MM.1S (cell line): ENCODE measurements around the gene NFKBIA.

Source experiments
- DNase-seq: peaks from one replicate; pipeline ENCODE4 v3.0.0-alpha.2; 2015
- H2AFZ ChIP-seq: fragments of 300-600 bp; sonication (generic); 2 replicates; pipeline ENCODE4 v1.6.0; 2016; ENCODE audit warnings: antibody characterized with exemption, low read length
- H3F3A ChIP-seq: fragments of 300-600 bp; sonication (generic); 2 replicates; pipeline ENCODE4 v1.6.1; 2016; ENCODE audit warnings: mild to moderate bottlenecking, antibody characterized with exemption, low read length, moderate library complexity, mixed read lengths; ENCODE audit not compliant: insufficient read depth
- H3K27ac ChIP-seq: fragments of 300-600 bp; sonication (generic); 2 replicates; pipeline ENCODE4 v1.5.1; 2016; ENCODE audit warnings: mild to moderate bottlenecking, low read length
- H3K27me3 ChIP-seq: fragments of 300-600 bp; sonication (generic); replicated peaks from 2 replicates; pipeline ENCODE4 v1.6.0; 2016; ENCODE audit warnings: low read length; ENCODE audit not compliant: insufficient read depth
- H3K36me3 ChIP-seq: fragments of 300-600 bp; sonication (generic); replicated peaks from 2 replicates; pipeline ENCODE4 v1.6.1; 2016; ENCODE audit warnings: mild to moderate bottlenecking, low read length, mixed read lengths; ENCODE audit not compliant: insufficient read depth
- H3K4me1 ChIP-seq: fragments of 300-600 bp; sonication (generic); 2 replicates; pipeline ENCODE4 v1.6.1; 2016; ENCODE audit warnings: low read length, mixed read lengths
- H3K4me2 ChIP-seq: fragments of 300-600 bp; sonication (generic); 2 replicates; pipeline ENCODE4 v1.6.0; 2016; ENCODE audit warnings: low read depth, low read length
- H3K4me3 ChIP-seq: fragments of 300-600 bp; sonication (generic); 2 replicates; pipeline ENCODE4 v1.5.1; 2016; ENCODE audit warnings: low read length, mixed read lengths
- H3K79me2 ChIP-seq: fragments of 300-600 bp; sonication (generic); 2 replicates; pipeline ENCODE4 v1.6.1; 2016; ENCODE audit warnings: mixed run types, low read length, mixed read lengths
- H3K9ac ChIP-seq: fragments of 300-600 bp; sonication (generic); 2 replicates; pipeline ENCODE4 v1.6.1; 2016; ENCODE audit warnings: low read length, mixed read lengths
- H3K9me2 ChIP-seq: fragments of 300-600 bp; sonication (generic); replicated peaks from 2 replicates; pipeline ENCODE4 v1.6.1; 2016; ENCODE audit warnings: mild to moderate bottlenecking, low read length, mixed read lengths; ENCODE audit not compliant: insufficient read depth
- H3K9me3 ChIP-seq: fragments of 300-600 bp; sonication (generic); replicated peaks from 2 replicates; pipeline ENCODE4 v1.6.1; 2016; ENCODE audit warnings: mild to moderate bottlenecking, low read length, mixed read lengths; ENCODE audit not compliant: insufficient read depth
- H4K20me1 ChIP-seq: fragments of 300-600 bp; sonication (generic); 2 replicates; pipeline ENCODE4 v1.6.1; 2016; ENCODE audit warnings: mild to moderate bottlenecking, low read length, moderate library complexity, mixed read lengths; ENCODE audit not compliant: insufficient read depth
- CTCF ChIP-seq: fragments of 300-600 bp; sonication (generic); IDR thresholded peaks from 2 replicates; pipeline ENCODE4 v1.5.1; 2016; ENCODE audit warnings: antibody characterized with exemption, low read length, mixed read lengths
- EZH2 ChIP-seq: fragments of 300-600 bp; sonication (generic); optimal IDR thresholded peaks from 2 replicates; pipeline ENCODE3; 2017; ENCODE audit warnings: low read depth, mild to moderate bottlenecking, antibody characterized with exemption, low read length, mixed read lengths
- EZH2phosphoT487 ChIP-seq: fragments of 300-600 bp; sonication (generic); IDR thresholded peaks from 2 replicates; pipeline ENCODE4 v1.6.1; 2018; ENCODE audit warnings: antibody characterized with exemption, low read length

The NFKBIA gene

GRCh38 chr14:35418093-35418492, 13.5 kb upstream of the NFKBIA start:
- H3K36me3 ChIP-seq = no peaks in the 10 kb centered on the region
- peaks cover 22% of the 10 kb centered on the region for H3K4me1 ChIP-seq
- no peak overlapping the region for H3K27ac ChIP-seq
- H3K9ac ChIP-seq = no peak overlapping the region
- no peak for DNase-seq
- no peak overlapping the region for H3K4me3 ChIP-seq
- no peaks in the 10 kb centered on the region for H3K27me3 ChIP-seq
- H3K9me2 ChIP-seq = no peaks in the 10 kb centered on the region
- no peak overlapping the region for H3K4me2 ChIP-seq
- H3K79me2 ChIP-seq = no peaks in the 10 kb centered on the region
- H3K9me3 ChIP-seq = no peaks in the 10 kb centered on the region
- H4K20me1 ChIP-seq = no peaks in the 10 kb centered on the region
- peaks cover 11% of the 10 kb centered on the region for H3F3A ChIP-seq
- H2AFZ ChIP-seq = no peak overlapping the region
- TF ChIP-seq EZH2phosphoT487 = no peak
- TF ChIP-seq EZH2 = no peak
- TF ChIP-seq CTCF = no peak

GRCh38 chr14:35416108-35416750, 11.7 kb upstream of the NFKBIA start:
- Histone ChIP-seq H3K4me2 (peak overlapping the region; percentile 39; the same call in 1 of the 2 replicates), H3K9me2 (no peaks in the 10 kb centered on the region), H3F3A (peaks cover 11% of the 10 kb centered on the region), H3K9ac (no peak overlapping the region), H3K9me3 (no peaks in the 10 kb centered on the region), H3K27me3 (no peaks in the 10 kb centered on the region), H3K79me2 (no peaks in the 10 kb centered on the region), H3K4me1 (peaks cover 24% of the 10 kb centered on the region), H2AFZ (no peak overlapping the region), H3K36me3 (no peaks in the 10 kb centered on the region), H3K27ac (peak overlapping the region; percentile 64; the same call in 1 of the 2 replicates), H3K4me3 (no peak overlapping the region; the same call in 1 of the 2 replicates), H4K20me1 (no peaks in the 10 kb centered on the region)
- no peak for TF ChIP-seq EZH2
- no peak for TF ChIP-seq EZH2phosphoT487
- no peak for TF ChIP-seq CTCF
- peak; percentile 65 for DNase-seq

- no peaks in the 10 kb centered on the region for H3K27me3 ChIP-seq
- H3K4me3 ChIP-seq = no peak overlapping the region
- no peak overlapping the region for H3K9ac ChIP-seq
- H2AFZ ChIP-seq = no peak overlapping the region
- no peak for DNase-seq
- no peaks in the 10 kb centered on the region for H3K79me2 ChIP-seq
- peaks cover 24% of the 10 kb centered on the region for H3K4me1 ChIP-seq
- TF ChIP-seq CTCF (no peak), EZH2 (no peak), EZH2phosphoT487 (no peak)
- no peaks in the 10 kb centered on the region for H3K9me2 ChIP-seq
- H3F3A ChIP-seq = peaks cover 11% of the 10 kb centered on the region
- H3K9me3 ChIP-seq = no peaks in the 10 kb centered on the region
- no peak overlapping the region for H3K27ac ChIP-seq
- no peaks in the 10 kb centered on the region for H3K36me3 ChIP-seq
- no peaks in the 10 kb centered on the region for H4K20me1 ChIP-seq
- H3K4me2 ChIP-seq = no peak overlapping the region
Measured at GRCh38 chr14:35414365-35414764, 9.8 kb upstream of the NFKBIA start.
